ENCODE data around the gene CAPZB. TPM values are rescaled to one million over a fixed set of nuclear protein-coding genes. Genes with fewer than 3 reads are reported as not detected.

Gene CAPZB
- total RNA-seq, 1 donor from 2014 or later: 267 TPM

GRCh38 chr1:19478322-19478721 is 7.0 kb downstream of the CAPZB start:
- intact Hi-C loops (cut with DNase I): no loop called here
- DNase-seq (ENCODE audit: missing footprints) (no peak), ATAC-seq (no peak)

GRCh38 chr1:19477284-19478249 is 7.8 kb downstream of the CAPZB start:
- ATAC-seq: peak; percentile 63
- intact Hi-C loops (cut with DNase I): no loop called here
- DNase-seq (ENCODE audit: missing footprints): no peak

- DNase-seq (ENCODE audit: missing footprints) (no peak), ATAC-seq (no peak)
- intact Hi-C loops (cut with DNase I): no loop called here
These were observed 8.7 kb downstream of the CAPZB start for GRCh38 chr1:19476450-19477190.

GRCh38 chr1:19475296-19475695 is 10.0 kb downstream of the CAPZB start:
- intact Hi-C loops (cut with DNase I): no loop called here
- no peak for ATAC-seq
- no peak for DNase-seq (ENCODE audit: missing footprints)

- intact Hi-C loops (cut with DNase I): no loop called here
- ATAC-seq (no peak), DNase-seq (ENCODE audit: missing footprints) (no peak)
These were observed 13.2 kb downstream of the CAPZB start for GRCh38 chr1:19472174-19472573.

GRCh38 chr1:19469004-19469403 is 16.3 kb downstream of the CAPZB start:
- ATAC-seq (no peak), DNase-seq (ENCODE audit: missing footprints) (no peak)
- intact Hi-C loops (cut with DNase I): no loop called here

GRCh38 chr1:19468397-19468956 is 16.9 kb downstream of the CAPZB start:
- ATAC-seq (peak; percentile 39), DNase-seq (ENCODE audit: missing footprints) (peak; percentile 77)
- intact Hi-C loops (cut with DNase I): no loop called here

- ATAC-seq: no peak
- intact Hi-C loops (cut with DNase I): no loop called here
- no peak for DNase-seq (ENCODE audit: missing footprints)
These were observed 17.8 kb downstream of the CAPZB start for GRCh38 chr1:19467199-19468187.

GRCh38 chr1:19466112-19466561 is 19.2 kb downstream of the CAPZB start:
- ATAC-seq: no peak
- intact Hi-C loops (cut with DNase I): no loop called here
- no peak for DNase-seq (ENCODE audit: missing footprints)

- intact Hi-C loops (cut with DNase I): no loop called here
- DNase-seq (ENCODE audit: missing footprints): no peak
- no peak for ATAC-seq
These were observed 19.7 kb downstream of the CAPZB start for GRCh38 chr1:19465650-19466049.

- ATAC-seq (no peak), DNase-seq (ENCODE audit: missing footprints) (no peak)
- intact Hi-C loops (cut with DNase I): no loop called here
These were observed 20.2 kb downstream of the CAPZB start for GRCh38 chr1:19465123-19465522.

- intact Hi-C loops (cut with DNase I): no loop called here
- ATAC-seq: no peak
- DNase-seq (ENCODE audit: missing footprints): no peak
These were observed 20.6 kb downstream of the CAPZB start for GRCh38 chr1:19464696-19465095.

- intact Hi-C loops (cut with DNase I): no loop called here
- no peak for ATAC-seq
- DNase-seq (ENCODE audit: missing footprints): no peak
These were observed 21.9 kb downstream of the CAPZB start for GRCh38 chr1:19463504-19463803.

- DNase-seq (ENCODE audit: missing footprints) (no peak), ATAC-seq (no peak)
- intact Hi-C loops (cut with DNase I): no loop called here
These were observed 22.4 kb downstream of the CAPZB start for GRCh38 chr1:19462781-19463503.

- intact Hi-C loops (cut with DNase I): no loop called here
- no peak for DNase-seq (ENCODE audit: missing footprints)
- ATAC-seq: no peak
These were observed 24.2 kb downstream of the CAPZB start for GRCh38 chr1:19461220-19461554.

- intact Hi-C loops (cut with DNase I): no loop called here
These were observed 24.7 kb downstream of the CAPZB start for GRCh38 chr1:19460535-19461219.

GRCh38 chr1:19458815-19459417 is 26.4 kb downstream of the CAPZB start:
- DNase-seq (ENCODE audit: missing footprints) (no peak), ATAC-seq (peak; percentile 68)
- intact Hi-C loops (cut with DNase I): loop anchor here (5.0 kb wide), 1 partner anchor 67 kb away; no protein-coding TSS in a partner anchor

More at GRCh38 chr1:19460535-19461219, 24.7 kb downstream of the CAPZB start:
- DNase-seq (ENCODE audit: missing footprints) (no peak), ATAC-seq (no peak)

Data from Right ventricle myocardium inferior (tissue), 1 donor.